Activated CD4-positive, alpha-beta T cell treated with anti-CD3 and anti-CD28 coated beads, Interleukin-2, amount 10 ng/mL, durations not matched to agents 7 days and 5 days (primary cell): ENCODE measurements around the gene UFC1. TPM values are rescaled to one million over a fixed set of nuclear protein-coding genes. Genes with fewer than 3 reads are reported as not detected.

ENCODE experiments used
- CTCF ChIA-PET: fragments of 350-600 bp; sonication (Branson Sonifier 250); formaldehyde crosslinking; loops from one replicate; lab custom pipeline; 2021; ENCODE audit warnings: antibody characterized with exemption; lab: Charles Lee
- POLR2A ChIA-PET: fragments of 350-600 bp; sonication (Branson Sonifier 250); formaldehyde crosslinking; loops from one replicate; lab custom pipeline; 2021; ENCODE audit warnings: antibody characterized with exemption; lab: Charles Lee
- DNase-seq: peaks from one replicate; pipeline ENCODE4 v3.0.0-alpha.2; 2020
- H3K27ac Mint-ChIP-seq: one replicate; pipeline ENCODE4 v1.8.0; 2021; ENCODE audit warnings: mild to moderate bottlenecking, moderate library complexity, mixed read lengths
- H3K27me3 Mint-ChIP-seq: one replicate; pipeline ENCODE4 v1.8.0; 2021; ENCODE audit warnings: mixed read lengths
- H3K36me3 Mint-ChIP-seq: one replicate; pipeline ENCODE4 v1.8.0; 2021; ENCODE audit warnings: low read depth, mixed read lengths
- H3K4me1 Mint-ChIP-seq: one replicate; pipeline ENCODE4 v1.8.0; 2021; ENCODE audit warnings: mixed read lengths
- H3K4me3 Mint-ChIP-seq: one replicate; pipeline ENCODE4 v1.8.0; 2021; ENCODE audit warnings: mild to moderate bottlenecking, moderate library complexity, mixed read lengths
- H3K9me3 Mint-ChIP-seq: one replicate; pipeline ENCODE4 v1.8.0; 2021; ENCODE audit warnings: mixed read lengths
- total RNA-seq, 2 experiments: library from RNA; stranded (reverse); gene quantifications; one replicate each; pipeline ENCODE4 v1.2.3, GENCODE V29; 2021

Gene UFC1
- total RNA-seq, 2 experiments from 2014 or later = 115 to 120 TPM

DNA sequence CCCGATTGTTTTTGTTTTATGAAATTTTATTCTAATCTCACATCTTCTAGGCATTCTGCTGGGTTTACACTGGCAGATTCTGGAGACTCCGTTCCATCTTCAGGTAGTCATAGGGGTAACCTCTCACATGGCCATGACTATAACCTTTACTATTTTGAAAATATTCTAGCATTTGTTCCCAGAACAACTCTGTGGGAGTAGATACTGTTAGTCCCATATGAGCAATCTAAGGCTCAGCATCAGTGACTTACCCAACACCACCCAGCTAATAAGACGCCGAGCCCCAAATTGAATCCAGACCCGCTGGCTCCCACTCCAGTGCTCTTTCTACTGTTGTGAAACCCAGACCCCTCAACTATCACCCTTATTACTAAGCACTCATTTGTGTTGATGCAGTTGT is 35.3 kb downstream of the UFC1 start:
- Mint-ChIP-seq H3K27ac (no peak overlapping the region), H3K36me3 (peaks cover 3% of the 10 kb centered on the region), H3K4me1 (peaks cover 63% of the 10 kb centered on the region), H3K4me3 (no peak overlapping the region), H3K9me3 (no peaks in the 10 kb centered on the region), H3K27me3 (no peaks in the 10 kb centered on the region)
- CTCF ChIA-PET = interaction anchor here (0.6 to 1.6 kb wide), 2 partner anchors 13 to 47 kb away, joined by 3 to 4 read pairs; partner anchors contain the start of gene NDUFS2
- POLR2A ChIA-PET = no interaction called here
- DNase-seq = no peak

DNA sequence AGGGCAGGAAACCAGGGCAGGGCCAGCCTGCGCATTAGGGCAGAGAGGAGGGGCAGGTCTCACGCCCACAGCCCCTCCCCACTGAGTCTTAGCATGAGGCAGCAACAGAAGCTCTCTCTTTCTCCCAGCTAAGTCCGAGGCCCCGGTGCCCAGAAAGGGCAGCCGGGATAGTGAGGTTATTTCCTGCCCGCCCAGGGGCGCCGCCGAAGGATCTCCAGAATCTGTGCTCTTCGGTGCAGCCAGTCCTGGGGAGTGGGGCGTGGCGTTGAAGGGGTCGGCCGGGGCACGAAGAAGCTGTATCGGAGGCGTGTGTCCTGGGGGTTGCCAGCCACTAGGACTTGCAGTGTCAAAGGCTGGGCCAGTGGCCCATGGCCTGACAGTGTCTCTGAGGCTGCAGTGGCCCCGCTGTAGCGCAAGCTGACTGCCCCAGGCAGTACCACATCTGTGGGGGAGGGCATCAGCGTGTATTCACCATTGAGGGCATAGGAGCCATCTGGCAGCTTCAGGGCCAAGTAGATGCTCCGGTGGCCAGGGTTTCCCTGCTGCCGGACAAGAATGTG is 37.3 kb downstream of the UFC1 start:
- no peaks in the 10 kb centered on the region for H3K9me3 Mint-ChIP-seq
- ChIA-PET POLR2A (no interaction called here), CTCF (interaction anchor here (0.9 to 3.9 kb wide), 9 partner anchors 8 to 191 kb away, joined by 3 to 36 read pairs (median 4); partner anchors contain the start of genes ADAMTS4, NDUFS2, PPOX and TOMM40L)
- peaks cover 58% of the 10 kb centered on the region for H3K4me1 Mint-ChIP-seq
- no peak overlapping the region for H3K4me3 Mint-ChIP-seq
- peaks cover 3% of the 10 kb centered on the region for H3K36me3 Mint-ChIP-seq
- H3K27ac Mint-ChIP-seq = peak overlapping the region; percentile 62
- no peaks in the 10 kb centered on the region for H3K27me3 Mint-ChIP-seq
- no peak for DNase-seq

DNA sequence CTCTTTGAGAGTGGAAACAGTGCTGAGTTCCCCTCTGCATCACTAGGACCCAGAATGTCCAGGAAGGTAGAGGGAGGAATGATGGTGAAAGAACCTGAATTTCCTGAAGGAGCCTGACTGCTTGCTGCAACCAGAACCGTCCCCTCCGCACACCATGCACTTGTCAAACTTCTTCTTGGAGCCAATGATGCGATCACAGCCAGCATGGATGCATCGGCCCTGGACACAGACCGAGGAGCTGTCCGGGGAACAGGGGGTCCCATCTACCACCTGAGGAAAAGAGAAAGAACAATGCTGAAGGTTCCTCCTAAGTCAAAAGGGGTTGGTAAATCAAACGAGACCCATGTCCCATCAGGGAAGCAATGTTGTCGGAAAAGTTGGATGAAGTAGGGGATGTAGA is 38.2 kb downstream of the UFC1 start:
- no peak for DNase-seq
- ChIA-PET CTCF (interaction anchor here (0.9 to 3.9 kb wide), 11 partner anchors 9 to 190 kb away, joined by 3 to 36 read pairs (median 6); partner anchors contain the start of genes NDUFS2, PPOX and TOMM40L), POLR2A (no interaction called here)
- Mint-ChIP-seq H3K4me1 (peaks cover 51% of the 10 kb centered on the region), H3K27ac (no peak overlapping the region), H3K36me3 (peaks cover 3% of the 10 kb centered on the region), H3K9me3 (no peaks in the 10 kb centered on the region), H3K4me3 (no peak overlapping the region), H3K27me3 (no peaks in the 10 kb centered on the region)

DNA sequence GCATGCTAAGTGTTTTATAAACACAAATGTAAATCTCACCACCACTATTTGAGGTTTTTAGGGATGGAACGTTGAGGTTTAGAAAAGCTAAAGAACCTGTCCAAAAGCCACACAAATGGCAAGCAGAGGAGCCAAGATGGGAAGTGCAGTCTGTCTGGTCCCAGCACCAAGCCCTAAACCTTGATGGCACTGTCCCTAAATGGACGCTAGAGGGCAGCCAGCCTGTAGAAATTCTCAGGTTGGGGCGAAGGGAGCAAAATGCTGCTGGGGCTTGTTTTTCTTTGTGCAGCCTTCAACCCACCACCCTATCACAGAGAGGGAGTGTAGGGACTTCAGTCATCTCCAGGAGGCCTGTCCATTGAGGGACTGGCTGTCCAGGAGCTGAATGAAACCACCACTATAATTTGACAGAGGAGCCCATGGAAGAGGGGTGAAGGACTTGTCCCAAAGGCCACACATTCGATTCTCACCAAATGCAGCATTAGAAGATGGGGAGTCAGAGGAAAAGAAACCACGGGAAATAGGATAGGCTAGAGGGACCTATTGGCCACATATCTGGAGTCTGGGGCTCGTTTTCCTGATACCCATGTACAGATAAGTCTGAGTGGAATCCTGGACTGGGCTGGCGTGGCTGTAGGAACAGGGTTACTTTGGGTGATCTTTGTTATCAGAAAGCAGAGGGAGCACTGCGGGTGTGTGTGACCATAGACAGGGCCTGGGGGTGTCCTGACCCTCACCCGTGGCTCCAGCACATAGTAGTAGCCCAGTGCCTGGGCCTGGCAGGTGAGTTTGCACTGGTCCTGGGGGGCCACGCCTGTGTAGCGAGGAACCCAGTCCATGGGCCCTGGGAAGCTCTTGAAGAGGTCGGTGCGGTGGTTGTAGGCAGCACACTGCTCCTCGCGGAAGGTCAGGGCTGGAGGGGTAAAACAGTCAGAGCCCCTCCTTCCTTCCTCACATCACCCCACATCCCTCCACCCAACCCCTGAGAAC is 39.0 kb downstream of the UFC1 start:
- Mint-ChIP-seq H3K27me3 (no peaks in the 10 kb centered on the region), H3K9me3 (no peaks in the 10 kb centered on the region), H3K36me3 (no peaks in the 10 kb centered on the region), H3K4me3 (no peak overlapping the region), H3K27ac (peak overlapping the region; percentile 87), H3K4me1 (peaks cover 46% of the 10 kb centered on the region)
- POLR2A ChIA-PET = interaction anchor here (0.6 kb wide), 1 partner anchor 9 kb away, joined by 3 read pairs; the partner anchor contains the start of gene NDUFS2
- DNase-seq = peak; percentile 81
- CTCF ChIA-PET = interaction anchor here (0.6 to 3.9 kb wide), 10 partner anchors 7 to 199 kb away, joined by 3 to 36 read pairs (median 7); partner anchors contain the start of genes NDUFS2 and TOMM40L

DNA sequence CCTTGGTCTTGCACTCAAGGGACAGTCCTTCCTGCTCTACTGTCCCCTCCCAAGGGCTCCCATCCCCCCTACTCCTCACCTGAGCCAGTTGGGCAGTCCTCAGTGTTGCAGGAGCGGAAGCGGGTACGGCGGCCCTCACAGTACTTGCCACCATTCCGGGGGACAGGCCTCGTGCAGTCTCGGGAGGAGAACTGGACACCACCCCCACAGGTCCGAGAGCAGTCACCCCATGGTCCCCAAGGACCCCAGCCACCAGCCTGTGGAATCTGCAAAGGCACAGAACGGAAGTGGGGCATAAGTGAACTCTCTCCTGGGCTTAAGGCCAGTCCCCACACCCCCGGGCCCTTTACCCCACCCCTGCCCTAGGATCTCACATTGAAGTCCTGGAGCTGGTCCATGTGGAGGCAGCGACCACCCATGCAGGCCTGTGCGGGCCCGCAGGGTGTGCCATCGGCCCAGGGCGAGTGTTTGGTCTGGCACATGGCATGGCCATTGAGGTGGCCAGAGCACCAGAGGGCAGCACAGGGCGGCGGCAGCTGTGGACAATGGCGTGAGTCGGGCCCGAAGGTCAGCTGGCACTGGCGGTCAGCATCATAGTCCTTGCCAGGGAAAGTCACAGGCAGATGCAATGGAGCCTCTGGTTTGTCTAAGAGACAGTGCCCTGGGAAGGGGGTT is 39.9 kb downstream of the UFC1 start:
- H3K27ac Mint-ChIP-seq = no peak overlapping the region
- no peaks in the 10 kb centered on the region for H3K27me3 Mint-ChIP-seq
- no peak for DNase-seq
- H3K36me3 Mint-ChIP-seq = no peaks in the 10 kb centered on the region
- no peaks in the 10 kb centered on the region for H3K9me3 Mint-ChIP-seq
- peaks cover 41% of the 10 kb centered on the region for H3K4me1 Mint-ChIP-seq
- H3K4me3 Mint-ChIP-seq = no peak overlapping the region
- POLR2A ChIA-PET = interaction anchor here (0.6 kb wide), 1 partner anchor 8 kb away, joined by 3 read pairs; the partner anchor contains the start of gene NDUFS2
- CTCF ChIA-PET = interaction anchor here (0.6 to 3.9 kb wide), 9 partner anchors 8 to 212 kb away, joined by 3 to 18 read pairs (median 3); partner anchors contain the start of genes APOA2, TOMM40L and USP21

DNA sequence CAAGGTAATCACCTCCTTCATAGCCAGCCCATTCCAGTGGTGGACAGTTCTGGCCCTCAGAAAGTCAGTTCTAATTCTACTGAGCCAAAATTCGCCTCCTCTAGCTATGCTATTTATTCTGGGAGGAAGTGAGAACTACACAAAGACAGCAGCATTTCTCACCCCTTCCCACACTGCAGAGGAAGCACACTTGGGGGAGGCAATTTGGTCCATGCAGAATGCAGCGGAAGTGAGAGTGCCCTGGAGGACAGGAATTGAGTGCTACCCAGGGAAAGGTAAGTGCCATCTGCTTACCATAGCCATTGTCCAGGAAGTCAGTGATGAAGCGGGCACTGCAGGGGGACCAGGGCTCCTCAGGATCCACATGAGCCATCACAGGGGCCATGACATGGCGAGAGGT is 41.4 kb downstream of the UFC1 start:
- H3K9me3 Mint-ChIP-seq = no peaks in the 10 kb centered on the region
- peak overlapping the region; percentile 69 for H3K27ac Mint-ChIP-seq
- H3K27me3 Mint-ChIP-seq = no peaks in the 10 kb centered on the region
- H3K4me3 Mint-ChIP-seq = no peak overlapping the region
- no peak for DNase-seq
- peaks cover 43% of the 10 kb centered on the region for H3K4me1 Mint-ChIP-seq
- POLR2A ChIA-PET = no interaction called here
- no peaks in the 10 kb centered on the region for H3K36me3 Mint-ChIP-seq
- CTCF ChIA-PET = interaction anchor here (1.1 to 1.5 kb wide), 3 partner anchors 13 to 28 kb away, joined by 3 to 4 read pairs (median 3); partner anchors contain the start of gene APOA2

DNA sequence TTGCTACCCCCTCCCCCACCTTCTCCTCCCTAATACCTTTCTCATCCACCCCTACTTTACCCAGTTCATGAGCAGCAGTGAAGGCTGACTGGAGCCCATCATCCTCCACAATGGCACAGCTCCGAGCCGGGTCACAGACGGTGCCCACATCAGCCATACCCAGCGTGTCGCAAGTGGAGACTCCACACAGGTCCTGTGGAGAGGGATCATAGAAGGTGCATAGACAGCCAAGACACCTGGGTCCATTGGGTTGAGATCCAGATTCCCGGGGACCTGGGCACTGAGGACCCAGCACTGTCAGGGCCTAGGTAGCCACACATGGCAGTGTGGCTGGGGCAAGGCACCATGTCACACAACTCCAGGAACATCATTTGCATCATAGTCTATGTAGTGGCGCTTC is 42.3 kb downstream of the UFC1 start:
- H3K4me1 Mint-ChIP-seq = peaks cover 51% of the 10 kb centered on the region
- ChIA-PET POLR2A (no interaction called here), CTCF (interaction anchor here (1.1 kb wide), 1 partner anchor 14 kb away, joined by 4 read pairs; no protein-coding TSS in a partner anchor)
- peak overlapping the region; percentile 70 for H3K27ac Mint-ChIP-seq
- DNase-seq = no peak
- H3K36me3 Mint-ChIP-seq = no peaks in the 10 kb centered on the region
- H3K4me3 Mint-ChIP-seq = no peak overlapping the region
- no peaks in the 10 kb centered on the region for H3K27me3 Mint-ChIP-seq
- no peaks in the 10 kb centered on the region for H3K9me3 Mint-ChIP-seq

DNA sequence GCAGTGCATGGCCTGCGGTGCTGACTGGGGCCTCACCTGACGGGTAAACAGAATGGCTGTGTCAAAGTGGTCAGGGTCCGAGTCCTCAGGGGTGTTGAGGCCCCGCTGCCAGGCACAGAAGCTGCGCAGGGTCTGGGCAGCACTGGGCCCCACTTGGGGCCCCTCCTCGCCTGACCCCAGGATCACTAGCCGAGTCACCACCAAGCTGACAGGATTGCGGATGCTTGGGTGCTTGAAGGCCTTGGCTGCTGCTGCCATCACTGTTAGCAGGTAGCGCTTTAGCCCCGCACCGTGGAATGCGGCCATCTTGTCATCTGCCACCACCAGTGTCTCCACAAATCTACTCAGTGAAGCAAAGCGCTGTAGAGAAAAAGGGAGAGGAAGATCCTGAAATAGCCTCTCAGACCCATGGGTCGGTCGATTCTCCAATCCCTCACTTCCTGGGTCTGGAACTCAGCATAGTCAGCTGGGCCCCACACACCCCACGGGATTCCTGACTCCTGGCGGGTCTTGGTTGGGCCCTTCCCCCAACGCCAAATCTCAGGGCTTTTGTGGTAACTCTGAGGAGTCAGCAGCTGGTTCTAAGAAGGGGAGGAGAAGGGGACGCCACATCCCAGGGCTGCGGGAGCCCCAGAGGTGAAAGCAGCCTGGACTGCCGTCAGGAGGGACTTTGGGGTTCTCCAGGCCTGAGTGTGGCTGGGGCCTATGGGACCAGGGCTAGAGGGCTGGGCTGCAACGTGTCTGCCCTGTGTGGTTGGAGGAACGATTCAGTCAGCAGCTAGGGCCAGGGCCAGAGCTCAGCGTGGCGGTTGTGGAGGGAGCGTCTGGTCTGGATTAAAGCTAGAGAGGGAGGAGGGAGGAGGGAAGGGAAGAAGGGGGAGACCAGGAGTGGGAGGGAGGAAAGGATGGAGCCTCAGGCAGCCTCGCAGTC is 43.0 kb downstream of the UFC1 start:
- H3K27me3 Mint-ChIP-seq = no peaks in the 10 kb centered on the region
- H3K27ac Mint-ChIP-seq = peak overlapping the region; percentile 1
- no peaks in the 10 kb centered on the region for H3K9me3 Mint-ChIP-seq
- ChIA-PET CTCF (interaction anchor here (0.9 to 2.0 kb wide), 2 partner anchors 29 to 186 kb away, joined by 3 to 6 read pairs; partner anchors contain the start of gene TOMM40L), POLR2A (no interaction called here)
- no peak for DNase-seq
- no peak overlapping the region for H3K4me3 Mint-ChIP-seq
- no peaks in the 10 kb centered on the region for H3K36me3 Mint-ChIP-seq
- H3K4me1 Mint-ChIP-seq = peaks cover 57% of the 10 kb centered on the region

DNA sequence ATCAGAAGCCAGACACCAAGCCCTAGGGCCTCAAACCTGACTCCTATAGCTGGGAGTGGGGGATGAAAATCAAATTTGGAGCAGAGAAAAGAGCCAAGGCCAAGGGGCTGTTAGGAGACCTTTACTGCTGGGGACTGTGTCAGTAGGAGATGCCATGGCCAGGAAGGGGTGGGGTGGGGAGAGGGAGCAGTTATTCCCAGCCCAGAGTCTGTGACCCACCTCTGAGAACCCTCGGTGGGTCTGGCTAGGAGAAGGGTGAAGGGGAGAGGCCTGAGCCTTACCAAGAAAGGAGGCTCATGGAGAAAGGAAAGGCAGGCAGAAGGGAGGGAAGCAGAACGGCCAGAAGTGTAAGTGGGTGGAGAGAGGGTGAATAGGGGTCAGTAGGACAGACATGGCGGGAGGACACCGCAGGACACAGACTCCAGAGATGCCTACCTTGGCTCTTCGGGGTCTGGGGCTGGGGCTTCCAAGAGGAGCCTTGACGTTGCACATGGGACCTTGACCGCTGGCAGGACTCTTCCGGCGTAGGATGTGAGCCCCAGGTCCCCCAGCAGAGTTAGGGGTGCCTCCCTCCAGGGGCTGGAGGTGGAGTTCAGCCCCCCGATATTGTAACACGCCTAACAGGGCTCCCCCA is 43.9 kb downstream of the UFC1 start:
- DNase-seq = no peak
- POLR2A ChIA-PET = interaction anchor here (0.5 kb wide), 1 partner anchor 10 kb away, joined by 9 read pairs; no protein-coding TSS in a partner anchor

DNA sequence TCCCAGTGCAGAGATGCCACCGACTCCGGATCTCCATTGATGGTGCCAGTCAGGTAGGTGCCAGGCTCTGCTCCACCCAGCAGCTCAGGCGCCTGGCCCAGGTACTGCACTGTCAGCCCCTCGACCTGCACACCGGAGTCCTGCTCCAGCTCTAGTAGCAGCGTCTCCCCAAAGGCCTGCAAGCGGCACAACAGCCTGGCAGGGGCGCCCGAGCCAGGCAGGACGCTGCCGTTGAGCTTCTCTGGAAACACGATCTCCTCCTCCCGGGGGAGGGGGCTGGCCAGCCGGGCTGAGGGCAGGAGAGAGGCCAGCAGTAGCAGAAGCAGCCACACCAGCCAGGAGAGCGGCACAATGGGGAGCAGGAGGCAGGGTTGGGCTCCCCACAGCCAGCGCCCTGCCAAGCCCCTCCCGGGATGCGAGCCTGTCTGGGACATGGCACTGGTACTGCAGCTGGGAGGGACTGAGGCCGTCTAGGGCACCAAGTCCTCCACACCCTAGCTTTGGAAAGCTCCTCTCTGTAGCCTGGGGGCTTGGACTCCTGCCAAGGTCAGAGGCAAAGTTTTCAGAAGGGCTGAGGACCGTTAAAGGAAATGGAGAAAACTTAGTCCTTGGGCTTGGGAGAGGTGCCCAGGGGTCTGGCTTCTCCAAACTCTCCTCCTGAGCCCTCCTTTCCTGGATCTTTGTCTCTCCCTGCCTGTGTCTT is 44.6 kb downstream of the UFC1 start:
- CTCF ChIA-PET = interaction anchor here (0.5 to 2.0 kb wide), 9 partner anchors 7 to 191 kb away, joined by 3 to 6 read pairs (median 4); partner anchors contain the start of gene TOMM40L
- Mint-ChIP-seq H3K4me3 (no peak overlapping the region), H3K4me1 (peaks cover 56% of the 10 kb centered on the region), H3K27ac (no peak overlapping the region), H3K36me3 (peaks cover 9% of the 10 kb centered on the region), H3K9me3 (no peaks in the 10 kb centered on the region), H3K27me3 (no peaks in the 10 kb centered on the region)
- POLR2A ChIA-PET = interaction anchor here (0.5 kb wide), 1 partner anchor 10 kb away, joined by 9 read pairs; no protein-coding TSS in a partner anchor
- DNase-seq = no peak

More for the DNA sequence above, 43.9 kb downstream of the UFC1 start:
- Mint-ChIP-seq H3K9me3 (no peaks in the 10 kb centered on the region), H3K36me3 (peaks cover 5% of the 10 kb centered on the region), H3K4me3 (no peak overlapping the region), H3K27ac (no peak overlapping the region), H3K4me1 (peaks cover 56% of the 10 kb centered on the region), H3K27me3 (no peaks in the 10 kb centered on the region)
- CTCF ChIA-PET = interaction anchor here (0.5 to 2.0 kb wide), 8 partner anchors 11 to 192 kb away, joined by 3 to 6 read pairs (median 4); partner anchors contain the start of gene TOMM40L
